IPS-NIHi7 (cell line): ENCODE measurements around the gene PARD6B.
A peak's percentile ranks its signal among the peaks of the same experiment; 100 is the strongest.
"Not testable (repeated sequence)": the region's sequence is repeated elsewhere in the genome, so short reads cannot be mapped to it uniquely, and the experiment has no call there.

Experiments
- DNase-seq: peaks from one replicate; pipeline ENCODE4 v3.0.0; 2012; ENCODE audit warnings: mixed read lengths; ENCODE audit errors: extremely low spot score

Gene PARD6B

DNA sequence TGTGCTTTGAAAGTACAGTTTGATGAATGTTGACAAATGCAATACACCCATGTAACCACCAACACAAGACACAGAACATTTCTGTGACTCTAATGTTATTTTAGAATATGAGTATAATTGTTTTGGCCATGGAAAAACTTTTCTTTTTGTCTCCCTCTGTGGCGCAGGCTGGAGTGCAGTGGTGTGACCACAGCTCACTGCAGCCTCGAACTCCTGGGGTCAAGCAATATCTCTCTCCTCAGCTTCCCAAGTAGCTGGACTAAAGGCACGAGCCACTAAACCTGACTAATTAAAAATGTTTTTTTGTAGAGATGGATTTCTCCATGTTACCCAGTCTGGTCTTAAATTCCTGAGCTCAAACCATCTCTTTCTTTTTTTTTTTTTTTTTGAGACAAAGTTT is 43.1 kb downstream of the PARD6B start:
- DNase-seq = no peak

DNA sequence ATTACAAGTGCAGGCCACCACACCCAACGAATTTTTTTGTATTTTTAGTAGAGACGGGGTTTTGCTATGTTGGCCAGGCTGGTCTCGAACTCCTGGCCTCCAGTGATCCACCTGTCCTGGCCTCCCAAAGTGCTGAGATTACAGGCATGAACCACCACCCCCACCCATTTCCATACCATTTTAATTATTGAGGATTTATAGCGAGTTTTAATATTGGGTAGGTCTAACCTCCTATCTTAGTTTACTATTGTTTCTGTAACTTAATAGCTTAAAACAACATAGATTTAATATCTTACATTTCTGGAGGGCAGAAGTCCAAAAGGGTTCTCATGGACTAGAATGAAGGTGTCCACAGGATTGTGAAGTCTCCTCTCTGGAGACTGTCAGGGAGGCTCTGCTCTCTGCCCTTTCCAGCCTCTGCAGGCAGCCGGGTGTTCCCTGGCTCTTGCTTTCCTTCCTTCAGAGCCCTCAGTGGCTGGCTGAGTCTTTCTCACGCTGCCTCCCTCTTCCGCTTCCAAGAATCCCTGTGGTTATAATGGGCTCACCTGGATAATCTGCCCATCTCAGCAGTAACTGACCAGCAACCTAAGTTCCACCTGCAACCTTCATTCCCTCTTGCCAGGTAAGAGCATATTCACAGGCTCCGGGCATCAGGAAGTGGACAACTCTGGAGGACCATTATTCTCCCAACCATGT is 44.9 kb downstream of the PARD6B start:
- no peak for DNase-seq

DNA sequence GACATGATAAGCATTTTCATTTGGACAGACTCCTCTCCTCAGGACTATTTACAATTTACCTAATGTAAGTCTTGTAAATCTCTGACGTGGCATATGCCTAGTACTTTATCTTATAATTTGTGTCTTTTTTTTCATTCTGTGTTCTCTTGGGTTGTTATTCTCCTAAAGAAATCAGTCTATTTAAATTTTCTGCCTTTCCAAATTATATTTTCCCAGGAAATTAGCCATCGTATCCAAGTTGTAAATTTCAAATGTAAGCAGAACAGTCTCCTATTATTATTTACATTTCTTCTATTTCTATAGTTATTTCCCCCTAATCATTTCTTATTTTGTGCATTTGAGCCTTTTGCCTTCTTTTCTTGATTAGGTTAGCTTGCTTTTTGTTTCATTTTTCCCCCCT is 46.0 kb downstream of the PARD6B start:
- no peak for DNase-seq

DNA sequence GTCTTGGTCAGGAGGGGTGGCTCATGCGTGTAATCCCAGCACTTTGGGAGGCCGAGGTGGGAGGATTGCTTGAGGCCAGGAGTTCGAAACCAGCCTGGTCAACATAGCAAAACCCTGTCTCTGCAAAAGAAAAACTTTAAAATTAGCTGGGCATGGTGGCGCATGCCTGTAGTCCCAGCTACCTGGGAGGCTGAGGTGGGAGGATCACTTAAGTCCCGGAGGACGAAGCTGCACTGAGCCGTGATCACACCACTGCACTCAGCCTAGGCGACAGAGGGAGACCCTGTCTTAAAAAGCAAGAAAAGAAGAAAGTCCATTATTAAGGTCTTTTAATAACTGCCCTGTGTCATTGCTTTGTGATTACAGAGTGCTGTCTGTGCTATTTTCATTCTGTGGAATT is 47.6 kb downstream of the PARD6B start:
- DNase-seq = not testable (repeated sequence)

DNA sequence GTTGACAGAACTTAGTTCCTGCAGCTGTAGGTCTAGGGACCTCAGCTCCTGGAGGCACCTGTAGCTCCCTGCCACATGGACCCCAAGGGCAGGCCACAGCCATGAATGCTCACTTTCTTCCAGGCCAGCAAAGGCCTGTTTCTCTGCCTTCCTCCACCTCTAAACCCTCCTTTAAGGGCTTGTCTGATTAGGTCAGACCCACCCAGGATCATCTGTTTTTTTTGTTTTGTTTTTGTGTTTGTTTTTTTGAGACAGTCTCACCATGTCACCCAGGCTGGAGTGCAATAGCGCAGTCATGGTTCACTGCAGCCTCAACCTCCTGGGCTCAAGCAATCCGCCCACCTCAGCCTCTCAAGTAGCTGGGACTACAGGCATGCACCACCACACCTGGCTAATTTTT is 52.0 kb downstream of the PARD6B start:
- no peak for DNase-seq

DNA sequence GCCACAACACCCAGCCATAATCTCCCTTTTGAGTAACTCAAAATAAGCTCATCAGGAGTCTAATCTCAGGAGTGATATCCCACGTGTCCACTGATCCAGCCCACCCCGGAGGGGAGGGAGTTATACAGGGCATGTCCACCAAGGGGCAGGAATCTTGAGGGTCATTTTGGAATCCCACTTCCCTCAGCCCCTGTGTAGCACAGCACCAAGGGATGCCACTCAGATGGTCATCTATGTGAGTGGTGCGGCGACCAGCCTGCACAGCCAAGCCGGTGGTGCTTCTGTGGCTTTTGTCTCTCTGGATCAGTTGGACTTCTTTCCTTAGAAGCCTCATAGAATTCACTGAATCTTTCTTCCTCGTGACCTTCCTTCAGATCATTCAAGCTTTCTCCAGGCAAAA is 52.5 kb downstream of the PARD6B start:
- no peak for DNase-seq

DNA sequence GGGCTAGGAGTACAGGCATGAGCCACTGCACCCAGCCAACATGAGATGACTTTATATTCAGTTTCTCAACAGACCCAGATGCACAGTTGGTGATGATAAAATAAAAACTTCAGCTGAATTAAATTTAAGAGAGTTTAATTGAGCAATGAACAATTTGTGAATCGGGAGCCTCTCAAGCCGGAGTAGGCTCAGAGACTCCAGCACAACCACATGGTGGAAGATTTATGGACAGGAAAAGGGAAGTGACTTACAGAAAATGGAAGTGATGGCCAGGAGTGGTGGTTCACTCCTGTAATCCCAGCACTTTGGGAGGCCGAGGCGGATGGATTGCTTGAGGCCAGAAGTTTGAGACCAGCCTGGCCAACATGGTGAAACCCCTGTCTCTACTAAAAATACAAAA is 53.1 kb downstream of the PARD6B start:
- no peak for DNase-seq

DNA sequence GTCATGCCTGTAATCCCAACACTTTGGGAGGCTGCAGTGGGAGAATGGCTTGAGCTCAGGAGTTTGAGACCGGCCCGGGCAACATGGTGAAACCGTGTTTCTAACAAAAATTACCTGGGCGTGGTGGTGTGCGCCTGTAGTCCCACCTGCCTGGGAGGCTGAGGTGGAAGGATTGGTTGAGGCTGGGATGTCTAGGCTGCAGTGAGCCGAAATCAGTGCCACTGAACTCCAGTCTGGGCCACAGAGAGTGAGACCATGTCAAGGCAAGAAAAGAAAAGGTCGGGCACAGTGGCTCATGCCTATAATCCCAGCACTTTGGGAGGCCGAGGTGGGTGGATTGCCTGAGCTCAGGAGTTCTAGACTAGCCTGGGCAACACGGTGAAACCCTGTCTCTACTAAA is 55.3 kb downstream of the PARD6B start:
- DNase-seq = no peak

DNA sequence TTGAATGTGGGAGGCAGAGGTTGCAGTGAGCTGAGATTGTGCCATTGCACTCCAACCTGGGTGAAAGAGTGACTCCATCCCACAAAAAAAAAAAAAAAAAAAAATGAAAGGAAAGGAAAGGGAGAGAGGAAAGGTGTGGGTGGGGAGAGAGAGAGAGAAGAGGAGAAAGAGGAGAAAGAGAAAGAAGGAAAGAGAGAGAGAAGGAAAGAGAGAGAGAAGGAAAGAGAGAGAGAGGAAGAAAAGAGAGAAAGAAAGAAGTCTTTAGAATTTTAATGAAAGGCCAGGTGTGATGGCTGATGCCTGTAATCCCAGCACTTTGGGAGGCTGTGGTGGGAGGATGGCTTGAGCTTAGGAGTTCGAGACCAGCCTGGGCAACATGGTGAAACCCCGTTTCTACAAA is 55.8 kb downstream of the PARD6B start:
- no peak for DNase-seq

DNA sequence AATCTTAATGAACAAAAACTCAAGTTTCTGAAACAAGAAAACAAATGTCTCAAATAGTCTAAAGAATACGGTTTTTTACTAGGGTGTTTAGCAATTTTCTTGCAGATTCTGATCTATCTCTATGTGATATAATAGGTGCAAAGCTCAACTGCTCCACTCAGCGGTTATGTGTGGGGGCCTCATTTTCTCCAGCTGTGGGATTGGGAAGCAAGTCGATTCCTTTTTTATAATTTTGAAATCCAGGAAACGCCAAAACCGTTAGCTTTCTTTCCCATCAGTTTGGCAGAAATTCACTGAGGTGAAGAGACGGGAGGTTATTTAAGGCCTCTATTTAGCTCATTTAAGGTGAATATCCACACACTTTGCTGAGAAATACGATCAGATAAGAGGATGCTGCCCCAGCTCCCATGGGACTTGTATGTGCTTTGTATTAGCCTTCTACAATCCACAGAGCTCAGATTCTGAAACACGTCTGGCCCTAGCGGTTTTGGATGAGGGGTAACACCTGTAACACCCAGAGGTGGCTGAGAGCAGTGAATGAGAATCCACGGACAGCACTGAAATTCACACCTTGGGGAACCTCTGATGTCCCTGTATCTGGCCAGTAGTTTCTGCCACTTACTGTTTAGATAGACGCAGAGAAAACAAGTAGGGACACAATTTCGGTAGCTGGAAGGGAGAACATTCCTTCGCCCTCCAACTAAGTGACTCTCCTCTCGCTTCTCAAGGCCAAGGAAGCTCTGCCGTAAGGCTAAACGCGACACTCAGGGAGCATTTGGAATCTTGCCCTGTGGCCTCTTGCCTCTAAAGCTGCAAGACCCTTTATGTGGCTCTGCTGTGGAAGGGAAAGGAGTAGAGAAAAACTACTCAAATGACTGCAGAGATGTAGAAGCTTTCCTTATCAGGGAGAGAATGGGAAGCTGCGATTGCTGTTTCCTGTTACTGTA is 56.9 kb downstream of the PARD6B start:
- no peak for DNase-seq

DNA sequence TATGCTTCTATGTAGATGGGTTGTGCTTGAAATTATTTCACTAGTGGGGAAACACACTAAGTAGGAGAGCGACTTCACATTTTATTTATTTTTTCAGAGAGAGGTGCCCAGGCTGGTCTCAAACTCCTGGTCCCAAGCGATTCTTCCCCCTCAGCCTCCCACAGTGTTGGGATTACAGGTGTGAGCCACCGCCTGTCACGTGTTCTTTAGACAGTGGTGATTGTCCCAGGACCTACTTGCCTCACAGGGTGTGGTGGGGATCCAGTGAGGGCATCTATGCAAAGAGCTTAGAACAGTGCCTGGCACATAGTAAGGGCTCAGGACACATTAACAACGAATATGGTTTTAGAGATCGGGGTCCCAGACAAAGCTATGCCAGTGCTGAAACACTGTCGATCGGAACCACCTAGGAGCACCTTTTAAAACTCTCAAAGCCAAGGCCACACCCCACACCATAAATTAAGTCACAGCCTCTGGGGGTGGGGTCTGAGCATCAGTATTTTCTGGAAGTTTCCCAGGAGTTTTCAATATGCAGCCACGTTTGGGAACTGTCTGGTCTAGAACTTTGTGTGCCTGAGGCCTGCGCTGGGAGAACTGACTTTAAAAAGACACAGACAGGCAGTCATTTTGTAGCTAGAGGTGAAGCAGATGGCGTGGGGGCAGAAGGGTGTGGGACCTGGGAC is 58.7 kb downstream of the PARD6B start:
- DNase-seq = no peak

DNA sequence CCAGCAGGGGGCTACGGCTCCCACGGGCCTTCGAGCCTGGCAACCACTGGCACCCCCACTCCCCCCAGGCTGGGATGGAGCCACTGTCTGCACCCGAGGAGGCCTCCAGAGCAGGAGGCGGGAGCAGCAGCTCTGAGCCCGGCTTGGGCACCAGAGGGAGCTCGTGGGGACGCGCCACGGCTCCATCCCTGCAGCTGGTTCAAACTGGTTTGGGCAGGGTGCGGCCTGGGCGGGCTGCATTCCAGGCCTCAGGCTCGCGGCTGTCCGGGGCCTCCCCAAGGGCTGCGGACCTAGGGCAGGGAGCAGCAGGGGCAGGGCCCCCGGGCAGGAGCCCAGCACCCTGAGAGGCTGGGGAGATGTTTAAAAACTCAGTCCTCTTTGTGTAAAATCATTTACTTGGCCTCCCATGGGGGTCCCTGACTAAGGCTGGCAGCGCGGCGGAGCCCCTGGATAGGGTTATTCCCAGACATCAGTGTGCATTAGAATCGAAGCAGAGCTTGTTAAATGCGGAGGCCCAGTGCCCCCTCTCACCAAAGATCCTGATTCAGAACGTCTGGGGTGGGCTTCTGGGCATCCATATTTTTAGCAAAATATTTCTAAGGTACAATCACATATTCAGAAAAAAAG is 59.4 kb downstream of the PARD6B start:
- peak; percentile 92 for DNase-seq

DNA sequence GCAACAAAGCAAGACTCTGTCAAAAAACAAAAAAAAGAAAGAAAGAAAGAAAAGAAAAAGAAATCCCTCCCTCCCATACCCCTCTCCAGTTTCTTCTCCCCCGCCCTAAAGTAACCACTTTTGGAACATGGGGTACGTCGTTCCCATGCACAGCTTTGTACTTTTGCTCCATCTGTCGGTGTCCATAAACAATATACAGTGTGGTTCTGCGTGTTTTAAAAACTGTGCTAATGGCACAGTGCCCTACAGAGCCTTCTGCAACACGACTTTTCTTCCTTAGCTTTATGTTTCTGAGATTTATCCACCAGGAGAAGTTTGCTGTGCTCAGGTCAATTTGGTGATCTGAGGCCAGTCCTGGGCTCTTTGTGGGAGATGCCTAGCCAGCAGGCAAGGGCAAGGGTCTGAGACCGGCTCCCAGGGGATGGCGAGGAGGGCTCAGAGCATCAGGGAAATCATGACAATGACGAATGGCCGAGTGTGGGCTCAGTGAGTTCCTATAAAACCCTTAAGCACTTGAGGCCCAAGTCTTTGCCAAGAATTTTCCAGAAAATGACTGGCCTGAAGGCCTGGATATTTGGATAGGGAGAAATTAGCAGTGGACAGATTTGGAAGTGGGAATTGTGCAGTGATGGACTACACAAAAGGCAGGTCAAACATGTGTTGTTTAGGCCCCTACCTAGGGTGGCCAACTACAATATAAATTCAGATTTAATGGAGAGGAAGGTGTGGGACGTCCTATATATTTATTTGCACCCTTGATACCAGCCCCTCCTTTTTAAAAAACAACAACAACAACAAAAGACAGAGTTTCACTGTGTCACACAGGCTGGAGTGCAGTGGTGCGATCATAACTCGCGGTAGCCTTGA is 61.6 kb downstream of the PARD6B start:
- no peak for DNase-seq

DNA sequence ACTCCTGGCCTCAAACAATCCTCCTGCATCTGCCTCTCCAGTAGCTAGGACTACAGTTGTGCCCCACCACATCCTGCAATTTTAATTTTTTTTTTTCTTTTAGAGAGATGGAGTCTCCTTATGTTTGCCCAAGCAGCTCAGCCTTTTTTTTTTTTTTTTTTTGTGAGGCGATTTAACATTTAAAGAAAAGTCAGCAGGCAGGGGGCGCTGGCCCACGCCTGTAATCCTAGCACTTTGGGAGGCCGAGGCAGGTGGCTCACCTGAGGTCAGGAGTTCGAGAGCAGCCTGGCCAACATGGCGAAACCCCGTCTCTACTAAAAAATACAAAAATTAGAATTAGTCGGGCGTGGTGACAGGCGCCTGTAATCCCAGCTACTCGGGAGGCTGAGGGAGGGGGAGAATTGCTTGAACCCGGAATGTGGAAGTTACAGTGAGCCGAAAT is 62.2 kb downstream of the PARD6B start:
- DNase-seq = not testable (repeated sequence)

DNA sequence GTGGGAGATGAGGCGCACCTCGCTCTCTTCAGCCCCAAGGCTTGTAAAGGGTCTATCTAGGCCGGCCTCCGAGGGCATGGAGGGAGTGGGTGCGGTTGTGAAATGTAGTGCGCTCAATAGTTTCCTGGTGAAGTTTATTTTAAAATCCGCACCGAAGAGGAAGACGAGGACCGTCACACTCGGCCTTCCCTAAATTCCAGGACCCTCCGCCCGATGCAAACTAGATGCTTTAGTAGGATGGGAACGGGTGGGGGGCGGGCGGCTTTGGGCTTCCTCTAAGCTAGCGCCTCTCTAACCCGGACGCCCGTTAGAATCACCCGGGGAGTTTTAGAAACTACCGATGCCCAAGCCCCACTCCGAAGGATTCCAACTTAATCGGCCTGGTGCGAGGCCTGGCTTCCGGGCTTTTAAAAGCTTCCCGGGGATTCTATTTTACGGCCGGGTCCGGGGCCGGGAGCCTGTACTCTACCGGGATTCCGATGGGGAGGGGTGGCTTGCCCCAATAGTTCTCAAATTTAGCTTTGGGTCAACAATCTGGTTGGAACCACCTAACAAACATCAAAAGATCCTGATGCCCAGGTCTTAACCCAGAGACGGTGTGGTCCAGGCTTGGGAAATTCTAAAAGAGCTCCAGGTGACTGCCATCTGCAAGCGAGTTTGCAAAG is 62.9 kb downstream of the PARD6B start:
- DNase-seq = no peak

DNA sequence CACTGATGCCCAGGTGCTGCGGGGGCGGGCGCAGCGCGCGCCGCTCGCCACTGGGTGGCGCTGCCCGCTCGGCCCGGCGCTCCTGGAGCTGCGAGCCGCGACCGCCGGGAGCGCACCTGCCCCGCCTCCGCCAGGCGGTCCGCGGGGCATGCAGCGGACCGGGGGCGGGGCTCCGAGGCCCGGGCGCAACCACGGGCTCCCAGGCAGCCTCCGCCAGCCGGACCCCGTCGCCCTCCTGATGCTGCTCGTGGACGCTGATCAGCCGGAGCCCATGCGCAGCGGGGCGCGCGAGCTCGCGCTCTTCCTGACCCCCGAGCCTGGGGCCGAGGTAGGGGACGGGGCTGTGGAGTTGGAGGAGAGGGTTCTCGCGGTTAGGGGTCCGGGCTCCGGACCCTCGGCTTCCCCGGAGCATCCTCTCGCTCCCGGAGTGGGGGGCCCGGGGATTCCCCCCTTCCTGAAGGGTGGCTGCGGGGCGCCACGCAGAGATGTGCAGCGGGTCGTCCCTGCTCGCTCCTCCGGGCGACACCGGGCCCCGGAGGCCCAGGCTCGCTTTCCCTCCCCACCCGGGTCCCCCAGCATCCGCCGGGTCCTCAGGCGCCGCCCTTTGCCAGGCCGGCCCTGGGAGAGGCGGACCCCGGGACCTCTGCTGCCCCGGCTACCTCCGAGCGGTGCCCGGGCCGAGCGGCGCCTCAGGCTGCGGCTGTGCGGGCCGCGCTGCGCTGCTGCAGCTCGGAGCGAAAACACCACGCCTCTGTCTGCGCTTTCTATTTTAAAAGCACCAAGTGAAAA is 63.7 kb downstream of the PARD6B start, which contains the start of gene BCAS4:
BCAS4 (plus strand) TSS at position 216 of the 789 bp plus-strand sequence; CDS start at position 239, 23 bp downstream.
- DNase-seq = peak; percentile 98

DNA sequence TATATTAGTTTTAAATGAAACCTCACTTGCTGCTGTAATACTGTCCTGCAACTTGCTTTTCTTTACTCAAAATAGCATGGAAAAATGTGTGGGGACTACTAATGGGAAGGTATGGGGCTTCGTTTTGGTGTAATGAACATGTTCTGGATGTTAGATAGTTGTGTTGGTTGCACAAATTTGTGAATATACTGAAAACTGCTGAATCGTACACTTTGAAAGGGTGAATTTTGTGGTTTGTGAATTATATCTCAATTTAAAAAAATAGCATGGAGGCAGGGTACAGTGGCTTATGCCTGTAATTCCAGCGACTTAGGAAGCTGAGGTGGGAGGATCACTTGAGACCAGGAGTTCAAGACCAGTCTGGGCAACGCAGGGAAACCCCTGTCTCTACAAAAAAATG is 65.8 kb downstream of the PARD6B start:
- no peak for DNase-seq

DNA sequence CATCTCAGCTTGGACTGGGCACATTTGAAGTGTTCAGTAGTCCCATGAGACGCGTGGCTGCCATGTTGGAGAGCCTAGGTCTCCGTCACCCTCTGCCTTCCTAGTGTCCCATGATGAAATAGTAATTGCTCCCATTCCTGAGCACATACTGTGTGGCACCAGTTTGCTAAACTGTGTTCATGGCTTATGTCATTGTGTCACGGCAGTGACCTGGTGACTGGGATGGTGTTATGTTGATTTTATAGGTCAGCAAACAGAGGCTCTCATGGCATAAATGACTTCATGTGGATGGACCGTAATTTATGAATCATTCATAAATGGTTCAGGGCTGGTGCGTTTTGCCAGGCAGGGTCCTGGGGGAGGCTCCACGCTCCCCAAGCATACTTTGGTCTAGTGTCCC is 67.3 kb downstream of the PARD6B start:
- DNase-seq = no peak

DNA sequence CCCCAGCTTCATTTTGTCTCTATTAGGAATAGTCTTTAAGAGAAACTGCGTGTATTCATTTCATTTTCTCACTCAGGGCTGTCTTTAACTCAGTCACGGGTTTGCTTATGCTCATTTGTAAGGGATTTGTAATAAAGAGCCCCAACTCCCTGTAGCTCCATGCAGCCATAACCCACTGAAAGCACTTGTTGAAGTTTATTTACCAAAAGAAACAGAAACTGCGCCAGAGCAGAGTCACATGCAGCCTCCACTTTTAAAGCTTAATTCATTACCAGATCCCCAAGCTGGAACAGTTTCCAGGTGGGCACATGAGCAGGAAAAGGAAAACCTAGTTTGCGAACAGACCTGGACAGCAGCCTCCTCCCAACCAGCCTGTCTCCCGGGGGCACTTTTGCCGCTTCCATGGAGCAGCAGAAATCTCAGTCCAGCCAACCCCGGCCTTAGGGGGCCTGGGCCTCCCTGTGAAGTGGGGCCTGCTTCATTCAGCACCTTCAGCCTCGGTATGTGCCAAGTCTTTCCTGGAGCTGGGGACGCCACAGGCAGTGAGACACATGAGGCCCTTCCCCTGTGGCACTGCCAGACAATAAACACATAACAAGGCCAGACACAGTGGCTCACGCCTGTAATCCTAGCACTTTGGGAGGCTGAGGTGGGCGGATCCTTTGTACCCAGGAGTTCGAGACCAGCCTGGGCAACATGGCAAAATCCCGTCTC is 68.0 kb downstream of the PARD6B start:
- DNase-seq = no peak
